PC-9 (cell line): ENCODE measurements around the gene TOP1.

ENCODE experiments used
- EZH2 ChIP-seq: fragments of 200-600 bp; sonication (generic); IDR thresholded peaks from 2 replicates; pipeline ENCODE4 v1.8.0; 2017; ENCODE audit warnings: antibody characterized with exemption, low read depth
- TF ChIP-seq, protein P1 (sequence below): fragments of 200-600 bp; sonication (generic); conservative IDR thresholded peaks from 2 replicates; pipeline ENCODE4 v1.6.1; 2017; ENCODE audit warnings: mixed run types, antibody characterized with exemption, mild to moderate bottlenecking, moderate library complexity

DNA sequence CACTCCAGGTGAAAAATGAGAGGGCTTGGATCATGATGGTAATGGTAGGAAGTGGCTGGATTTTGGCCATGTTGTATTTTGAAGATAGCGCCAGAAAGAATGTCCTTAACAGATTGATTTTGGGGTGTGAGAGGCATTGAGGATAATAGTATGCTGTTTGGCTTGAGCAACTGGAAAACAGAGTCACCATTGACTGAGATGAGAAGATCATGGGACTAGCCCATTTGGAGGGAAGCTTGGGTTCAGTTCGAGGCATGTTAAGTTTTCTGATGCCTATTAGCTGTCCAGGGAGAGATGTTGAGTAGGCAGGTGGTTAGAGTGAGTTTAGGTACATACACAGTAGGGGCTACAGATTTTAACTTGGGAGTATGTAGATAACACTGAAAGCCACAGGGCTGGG lies 132.1 kb downstream of the TOP1 start:
- TF ChIP-seq, protein P1, sequence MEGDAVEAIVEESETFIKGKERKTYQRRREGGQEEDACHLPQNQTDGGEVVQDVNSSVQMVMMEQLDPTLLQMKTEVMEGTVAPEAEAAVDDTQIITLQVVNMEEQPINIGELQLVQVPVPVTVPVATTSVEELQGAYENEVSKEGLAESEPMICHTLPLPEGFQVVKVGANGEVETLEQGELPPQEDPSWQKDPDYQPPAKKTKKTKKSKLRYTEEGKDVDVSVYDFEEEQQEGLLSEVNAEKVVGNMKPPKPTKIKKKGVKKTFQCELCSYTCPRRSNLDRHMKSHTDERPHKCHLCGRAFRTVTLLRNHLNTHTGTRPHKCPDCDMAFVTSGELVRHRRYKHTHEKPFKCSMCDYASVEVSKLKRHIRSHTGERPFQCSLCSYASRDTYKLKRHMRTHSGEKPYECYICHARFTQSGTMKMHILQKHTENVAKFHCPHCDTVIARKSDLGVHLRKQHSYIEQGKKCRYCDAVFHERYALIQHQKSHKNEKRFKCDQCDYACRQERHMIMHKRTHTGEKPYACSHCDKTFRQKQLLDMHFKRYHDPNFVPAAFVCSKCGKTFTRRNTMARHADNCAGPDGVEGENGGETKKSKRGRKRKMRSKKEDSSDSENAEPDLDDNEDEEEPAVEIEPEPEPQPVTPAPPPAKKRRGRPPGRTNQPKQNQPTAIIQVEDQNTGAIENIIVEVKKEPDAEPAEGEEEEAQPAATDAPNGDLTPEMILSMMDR: no peak
- TF ChIP-seq EZH2: no peak
